WTC11 (cell line): ENCODE data around the gene NOTCH2.
"Not testable (repeated sequence)": the region's sequence is repeated elsewhere in the genome, so short reads cannot be mapped to it uniquely, and the experiment has no call there.

Experiments
- CTCF ChIP-seq: fragments of 200-600 bp; IDR thresholded peaks from 2 replicates; pipeline ENCODE4 v1.8.0; 2022; ENCODE audit warnings: antibody characterized with exemption
- MAX ChIP-seq: sonication (generic); formaldehyde crosslinking; IDR thresholded peaks from 2 replicates; pipeline ENCODE4 v1.8.0; 2022; ENCODE audit warnings: mild to moderate bottlenecking, missing genetic modification reagents
- NFE2L1 ChIP-seq: sonication (generic); formaldehyde crosslinking; IDR thresholded peaks from 2 replicates; pipeline ENCODE4 v1.8.1; 2023; ENCODE audit warnings: missing genetic modification reagents
- RELA ChIP-seq: sonication (generic); formaldehyde crosslinking; IDR thresholded peaks from 2 replicates; pipeline ENCODE4 v1.8.1; 2022; ENCODE audit warnings: missing genetic modification reagents, mild to moderate bottlenecking, borderline replicate concordance
- SP1 ChIP-seq: sonication (generic); formaldehyde crosslinking; conservative IDR thresholded peaks from 2 replicates; pipeline ENCODE4 v1.8.1; 2022; ENCODE audit warnings: missing genetic modification reagents
- USF2 ChIP-seq: sonication (generic); formaldehyde crosslinking; IDR thresholded peaks from 2 replicates; pipeline ENCODE4 v1.8.1; 2023; ENCODE audit warnings: mild to moderate bottlenecking, missing genetic modification reagents, moderate library complexity

GRCh38 chr1:120111771-120112170 is 42.3 kb upstream of the NOTCH2 start:
- TF ChIP-seq USF2 (CRISPR knock-in tag); CTCF; NFE2L1 (CRISPR knock-in tag); SP1 (CRISPR knock-in tag); RELA; MAX: not testable (repeated sequence)
